COR-L47 (cell line): ENCODE measurements around the gene SLC16A3.
"Not testable (repeated sequence)": the region's sequence is repeated elsewhere in the genome, so short reads cannot be mapped to it uniquely, and the experiment has no call there.

ENCODE experiments used
- DNase-seq: peaks from one replicate; lab custom pipeline; 2025; lab: John Stamatoyannopoulos, UW

The SLC16A3 gene

GRCh38 chr17:82228842-82229697 is at the start of gene SLC16A3:
Gene SLC16A3, plus strand, starts transcription at chr17:82229042. Its CDS starts 6,967 bp downstream, at chr17:82236009.
- DNase-seq, result no peak

GRCh38 chr17:82179412-82179811 is 49.4 kb upstream of the SLC16A3 start:
- DNase-seq, result no peak

GRCh38 chr17:82179946-82180475 is 48.8 kb upstream of the SLC16A3 start:
- no peak for DNase-seq

- DNase-seq, result no peak
Measured at GRCh38 chr17:82180776-82181528, 47.9 kb upstream of the SLC16A3 start.

- DNase-seq, result no peak
Measured at GRCh38 chr17:82184761-82185160, 44.1 kb upstream of the SLC16A3 start.

- no peak for DNase-seq
Measured at GRCh38 chr17:82186221-82186620, 42.6 kb upstream of the SLC16A3 start.

GRCh38 chr17:82187500-82187899 is 41.3 kb upstream of the SLC16A3 start:
- no peak for DNase-seq

GRCh38 chr17:82188001-82188961 is 40.6 kb upstream of the SLC16A3 start:
- DNase-seq, result peak; percentile 32

- DNase-seq, result not testable (repeated sequence)
Measured at GRCh38 chr17:82193050-82193449, 35.8 kb upstream of the SLC16A3 start.

- DNase-seq, result no peak
Measured at GRCh38 chr17:82193520-82194220, 35.2 kb upstream of the SLC16A3 start.

GRCh38 chr17:82194765-82195164 is 34.1 kb upstream of the SLC16A3 start:
- no peak for DNase-seq

- DNase-seq, result no peak
Measured at GRCh38 chr17:82195675-82196672, 32.9 kb upstream of the SLC16A3 start.

GRCh38 chr17:82198092-82198491 is 30.8 kb upstream of the SLC16A3 start:
- DNase-seq, result no peak

- DNase-seq, result no peak
Measured at GRCh38 chr17:82199496-82199895, 29.3 kb upstream of the SLC16A3 start.

GRCh38 chr17:82200135-82200534 is 28.7 kb upstream of the SLC16A3 start:
- no peak for DNase-seq

GRCh38 chr17:82200743-82201497 is 27.9 kb upstream of the SLC16A3 start:
- DNase-seq, result no peak

GRCh38 chr17:82201498-82201910 is 27.3 kb upstream of the SLC16A3 start:
- no peak for DNase-seq

GRCh38 chr17:82202981-82203380 is 25.9 kb upstream of the SLC16A3 start:
- no peak for DNase-seq

- DNase-seq, result no peak
Measured at GRCh38 chr17:82203920-82204319, 24.9 kb upstream of the SLC16A3 start.
